ENCODE measurements around the gene SEMA3F.

SEMA3F gene

GRCh38 chr3:50230794-50231125, 75.6 kb downstream of the SEMA3F start:
- no peak for DNase-seq (ENCODE audit: low read depth, low spot score)

- DNase-seq (ENCODE audit: low read depth, low spot score) = no peak
Observed at GRCh38 chr3:50231581-50231980, 76.5 kb downstream of the SEMA3F start.

- no peak for DNase-seq (ENCODE audit: low read depth, low spot score)
Observed at GRCh38 chr3:50232303-50232702, 77.2 kb downstream of the SEMA3F start.

GRCh38 chr3:50233176-50233575, 78.1 kb downstream of the SEMA3F start:
- DNase-seq (ENCODE audit: low read depth, low spot score) = no peak

DNA sequence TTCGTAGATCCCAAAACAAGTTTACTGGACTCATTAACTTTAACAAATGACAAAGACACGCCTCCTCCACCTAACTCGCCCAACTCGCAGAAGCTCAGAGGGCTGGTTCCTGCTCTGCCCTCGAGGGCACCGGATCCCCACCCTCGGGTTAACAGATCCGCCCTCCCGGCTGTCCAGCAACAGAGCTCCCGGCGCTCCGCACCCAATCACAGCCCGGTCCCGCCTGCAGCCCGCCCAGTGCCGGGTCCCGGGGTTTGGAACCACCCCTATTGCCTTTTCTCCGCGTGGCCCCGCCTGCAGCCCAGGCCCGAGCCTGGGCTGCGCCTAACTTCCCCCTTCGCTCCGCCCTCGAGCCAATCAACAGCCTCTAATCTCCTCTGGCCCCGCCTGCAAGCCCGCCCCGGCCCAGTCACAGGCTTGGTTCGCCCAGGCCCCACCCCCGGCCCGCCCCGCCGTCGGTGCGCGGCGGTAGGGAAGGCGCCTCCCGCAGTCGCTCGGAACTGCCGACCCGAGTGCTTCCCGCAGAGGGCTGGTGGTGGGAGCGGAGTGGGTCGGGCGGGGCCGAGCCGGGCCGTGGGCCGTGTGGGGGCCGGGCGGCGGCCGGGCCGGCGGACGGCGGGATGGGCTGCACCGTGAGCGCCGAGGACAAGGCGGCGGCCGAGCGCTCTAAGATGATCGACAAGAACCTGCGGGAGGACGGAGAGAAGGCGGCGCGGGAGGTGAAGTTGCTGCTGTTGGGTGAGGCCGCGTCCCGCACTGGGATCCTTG, 80.8 kb downstream of the SEMA3F start, which contains the start of gene GNAI2:
GNAI2 (plus strand) TSS at position 489 of the 768 bp plus-strand sequence; CDS start at position 621, 132 bp downstream.
- DNase-seq (ENCODE audit: low read depth, low spot score) = peak; percentile 100

DNA sequence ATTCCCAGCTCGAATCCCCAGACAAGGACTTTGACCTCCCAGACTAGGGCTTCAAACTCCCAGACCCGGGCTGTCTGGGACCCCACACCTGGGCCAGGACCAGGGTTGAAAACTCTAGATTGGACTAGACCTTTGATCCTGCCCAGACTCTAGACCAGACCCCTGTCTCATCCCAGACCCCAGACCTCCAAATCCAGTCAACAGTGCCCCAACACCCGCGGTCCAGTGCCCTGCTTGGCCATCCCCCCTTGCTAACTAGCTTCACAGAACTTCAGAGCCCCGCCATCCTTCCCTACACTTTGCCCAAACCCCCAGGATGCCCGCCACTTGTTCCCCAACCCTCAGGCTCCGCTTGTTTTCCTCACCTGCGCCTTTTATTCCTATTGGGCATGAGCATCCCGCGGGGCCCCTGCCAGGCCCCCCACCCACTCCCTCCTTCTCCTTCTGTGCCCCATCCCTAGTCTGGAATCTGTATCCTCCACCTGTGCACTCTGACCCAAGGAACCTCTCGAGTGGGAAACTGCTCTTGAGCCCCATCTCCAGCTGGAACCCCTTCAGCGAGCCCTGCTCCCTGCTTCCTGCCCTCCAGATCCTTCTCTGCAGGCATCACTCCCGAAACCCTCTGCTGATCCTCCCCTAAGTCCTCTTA, 81.5 kb downstream of the SEMA3F start:
- no peak for DNase-seq (ENCODE audit: low read depth, low spot score)

GRCh38 chr3:50237133-50237651, 82.1 kb downstream of the SEMA3F start:
- DNase-seq (ENCODE audit: low read depth, low spot score) = peak; percentile 60

GRCh38 chr3:50237754-50238548, 82.8 kb downstream of the SEMA3F start:
- peak; percentile 90 for DNase-seq (ENCODE audit: low read depth, low spot score)

DNA sequence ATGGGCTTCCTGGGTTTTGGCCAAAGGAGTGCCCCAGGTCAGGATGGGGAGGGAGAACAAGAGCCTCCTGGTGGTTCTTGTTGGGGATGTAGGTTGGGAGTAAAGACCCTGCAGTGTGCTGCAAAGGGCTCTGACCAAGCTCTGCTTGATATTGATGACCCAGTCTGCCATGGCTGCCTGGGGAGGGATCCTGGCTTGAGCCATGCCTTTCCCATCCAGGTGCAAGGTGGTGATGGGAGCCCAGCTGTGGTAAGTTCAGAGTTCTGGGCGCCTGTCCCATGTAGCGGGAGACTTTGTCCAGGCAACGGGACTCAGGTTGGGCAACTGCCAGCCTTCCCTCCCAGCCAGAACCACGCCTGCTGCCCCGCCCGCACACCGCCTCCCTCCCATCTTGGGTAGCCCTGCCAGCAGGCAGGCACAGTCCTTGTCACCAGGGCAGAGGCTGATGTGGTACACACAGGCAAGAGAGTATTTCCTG, 83.5 kb downstream of the SEMA3F start:
- no peak for DNase-seq (ENCODE audit: low read depth, low spot score)
